SK-N-SH (cell line): ENCODE data around the gene MT1H.

Source experiments
- CHD2 ChIP-seq: fragments of 150-350 bp; IDR thresholded peaks from 2 replicates; pipeline ENCODE4 v1.6.1; 2018; ENCODE audit warnings: low read length; ENCODE audit not compliant: partially characterized antibody
- EZH2phosphoT487 ChIP-seq: fragments of 200-600 bp; sonication (generic); IDR thresholded peaks from 2 replicates; pipeline ENCODE4 v1.6.1; 2017; ENCODE audit warnings: low read depth, mixed run types, mild to moderate bottlenecking, antibody characterized with exemption, moderate library complexity, borderline replicate concordance
- MEF2A ChIP-seq: IDR thresholded peaks from 2 replicates; pipeline ENCODE4 v1.4.0; 2012; ENCODE audit warnings: low read depth, borderline replicate concordance
- POLR2AphosphoS5 ChIP-seq: IDR thresholded peaks from 2 replicates; pipeline ENCODE4 v1.6.1; 2012; ENCODE audit warnings: low read depth, low read length
- RAD21 ChIP-seq: IDR thresholded peaks from 2 replicates; pipeline ENCODE4 v1.6.1; 2012; ENCODE audit warnings: mild to moderate bottlenecking, low read length
- SIN3A ChIP-seq: IDR thresholded peaks from 2 replicates; pipeline ENCODE4 v1.6.1; 2012; ENCODE audit warnings: low read depth, mild to moderate bottlenecking, low read length, moderate library complexity, borderline replicate concordance
- TF ChIP-seq, protein P1 (sequence below): fragments of 200-600 bp; sonication (generic); IDR thresholded peaks from 2 replicates; pipeline ENCODE4 v1.6.1; 2017; ENCODE audit warnings: antibody characterized with exemption, mild to moderate bottlenecking, moderate library complexity
- TF ChIP-seq, protein P2 (sequence below): IDR thresholded peaks from 2 replicates; pipeline ENCODE4 v1.4.0; 2012; ENCODE audit warnings: low read depth, borderline replicate concordance
- TF ChIP-seq, protein P3 (sequence below): IDR thresholded peaks from 2 replicates; pipeline ENCODE4; 2012

- TF ChIP-seq, protein P1, sequence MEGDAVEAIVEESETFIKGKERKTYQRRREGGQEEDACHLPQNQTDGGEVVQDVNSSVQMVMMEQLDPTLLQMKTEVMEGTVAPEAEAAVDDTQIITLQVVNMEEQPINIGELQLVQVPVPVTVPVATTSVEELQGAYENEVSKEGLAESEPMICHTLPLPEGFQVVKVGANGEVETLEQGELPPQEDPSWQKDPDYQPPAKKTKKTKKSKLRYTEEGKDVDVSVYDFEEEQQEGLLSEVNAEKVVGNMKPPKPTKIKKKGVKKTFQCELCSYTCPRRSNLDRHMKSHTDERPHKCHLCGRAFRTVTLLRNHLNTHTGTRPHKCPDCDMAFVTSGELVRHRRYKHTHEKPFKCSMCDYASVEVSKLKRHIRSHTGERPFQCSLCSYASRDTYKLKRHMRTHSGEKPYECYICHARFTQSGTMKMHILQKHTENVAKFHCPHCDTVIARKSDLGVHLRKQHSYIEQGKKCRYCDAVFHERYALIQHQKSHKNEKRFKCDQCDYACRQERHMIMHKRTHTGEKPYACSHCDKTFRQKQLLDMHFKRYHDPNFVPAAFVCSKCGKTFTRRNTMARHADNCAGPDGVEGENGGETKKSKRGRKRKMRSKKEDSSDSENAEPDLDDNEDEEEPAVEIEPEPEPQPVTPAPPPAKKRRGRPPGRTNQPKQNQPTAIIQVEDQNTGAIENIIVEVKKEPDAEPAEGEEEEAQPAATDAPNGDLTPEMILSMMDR = no peak
- no peak for TF ChIP-seq RAD21
- TF ChIP-seq POLR2AphosphoS5 = no peak
- no peak for TF ChIP-seq CHD2
- TF ChIP-seq, protein P2, sequence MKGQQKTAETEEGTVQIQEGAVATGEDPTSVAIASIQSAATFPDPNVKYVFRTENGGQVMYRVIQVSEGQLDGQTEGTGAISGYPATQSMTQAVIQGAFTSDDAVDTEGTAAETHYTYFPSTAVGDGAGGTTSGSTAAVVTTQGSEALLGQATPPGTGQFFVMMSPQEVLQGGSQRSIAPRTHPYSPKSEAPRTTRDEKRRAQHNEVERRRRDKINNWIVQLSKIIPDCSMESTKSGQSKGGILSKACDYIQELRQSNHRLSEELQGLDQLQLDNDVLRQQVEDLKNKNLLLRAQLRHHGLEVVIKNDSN = no peak
- TF ChIP-seq, protein P3, sequence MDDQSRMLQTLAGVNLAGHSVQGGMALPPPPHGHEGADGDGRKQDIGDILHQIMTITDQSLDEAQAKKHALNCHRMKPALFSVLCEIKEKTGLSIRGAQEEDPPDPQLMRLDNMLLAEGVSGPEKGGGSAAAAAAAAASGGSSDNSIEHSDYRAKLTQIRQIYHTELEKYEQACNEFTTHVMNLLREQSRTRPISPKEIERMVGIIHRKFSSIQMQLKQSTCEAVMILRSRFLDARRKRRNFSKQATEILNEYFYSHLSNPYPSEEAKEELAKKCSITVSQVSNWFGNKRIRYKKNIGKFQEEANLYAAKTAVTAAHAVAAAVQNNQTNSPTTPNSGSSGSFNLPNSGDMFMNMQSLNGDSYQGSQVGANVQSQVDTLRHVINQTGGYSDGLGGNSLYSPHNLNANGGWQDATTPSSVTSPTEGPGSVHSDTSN = no peak
- TF ChIP-seq EZH2phosphoT487 = no peak
- no peak for TF ChIP-seq SIN3A
- TF ChIP-seq MEF2A = no peak
Measured at GRCh38 chr16:56635441-56635967, 34.1 kb upstream of the MT1H start.
